A673 (cell line): ENCODE data around the gene MYO1D. TPM values are rescaled to one million over a fixed set of nuclear protein-coding genes. Genes with fewer than 3 reads are reported as not detected.
A peak's percentile ranks its signal among the peaks of the same experiment; 100 is the strongest.

Experiments used
- BruUV-seq: library from RNA; stranded (reverse); fragments of 400-500 nt; replicated peaks from 2 replicates; lab custom pipeline; 2021; lab: Mats Ljungman, UMichigan
- CTCF ChIA-PET: fragments of 300-600 bp; sonication (Branson Sonifier 250); formaldehyde crosslinking; loops from one replicate; lab custom pipeline; 2022; ENCODE audit warnings: antibody characterized with exemption; lab: Charles Lee
- POLR2A ChIA-PET: fragments of 300-600 bp; sonication (Branson Sonifier 250); formaldehyde crosslinking; loops from one replicate; lab custom pipeline; 2022; ENCODE audit warnings: antibody characterized with exemption; ENCODE audit not compliant: low non-redundant PET; lab: Charles Lee
- DNase-seq: peaks from one replicate; pipeline ENCODE4 v3.0.0-alpha.2; 2015; ENCODE audit warnings: low spot score
- H3K27ac ChIP-seq: fragments of 200-600 bp; sonication (generic); 2 replicates; pipeline ENCODE4 v1.5.1; 2016; ENCODE audit warnings: mixed run types, low read depth, mild to moderate bottlenecking, mixed read lengths, antibody characterized with exemption, low read length; ENCODE audit not compliant: poor library complexity, severe bottlenecking
- H3K27me3 ChIP-seq: fragments of 200-600 bp; sonication (generic); replicated peaks from 2 replicates; pipeline ENCODE4 v1.6.1; 2017; ENCODE audit warnings: mixed run types, low read depth, mild to moderate bottlenecking, mixed read lengths, antibody characterized with exemption, low read length; ENCODE audit not compliant: insufficient read depth, poor library complexity
- H3K36me3 ChIP-seq: fragments of 200-600 bp; sonication (generic); 2 replicates; pipeline ENCODE4 v1.6.1; 2016; ENCODE audit warnings: mixed run types, mild to moderate bottlenecking, mixed read lengths, antibody characterized with exemption, low read length; ENCODE audit not compliant: insufficient read depth, poor library complexity, severe bottlenecking
- H3K4me1 ChIP-seq: fragments of 200-600 bp; sonication (generic); 2 replicates; pipeline ENCODE4 v1.6.1; 2017; ENCODE audit warnings: mixed run types, mild to moderate bottlenecking, mixed read lengths, antibody characterized with exemption, low read length; ENCODE audit not compliant: insufficient read depth, poor library complexity, severe bottlenecking
- H3K4me3 ChIP-seq: fragments of 200-600 bp; sonication (generic); 2 replicates; pipeline ENCODE4 v1.5.1; 2016; ENCODE audit warnings: low read depth, mixed run types, mild to moderate bottlenecking, mixed read lengths, low read length; ENCODE audit not compliant: poor library complexity, severe bottlenecking
- H3K9me3 ChIP-seq: fragments of 200-600 bp; sonication (generic); 2 replicates; pipeline ENCODE4 v1.6.1; 2016; ENCODE audit warnings: mixed run types, low read depth, mild to moderate bottlenecking, mixed read lengths, antibody characterized with exemption, low read length; ENCODE audit not compliant: poor library complexity, severe bottlenecking
- EZH2 ChIP-seq: fragments of 200-600 bp; sonication (generic); IDR thresholded peaks from 2 replicates; pipeline ENCODE4 v1.6.1; 2017; ENCODE audit warnings: borderline replicate concordance, low read depth, mild to moderate bottlenecking, mixed read lengths, antibody characterized with exemption, low read length; ENCODE audit not compliant: poor library complexity, severe bottlenecking
- intact Hi-C: fragments of 100-400 bp; cut with micrococcal nuclease; formaldehyde crosslinking; loops from one replicate; pipeline ENCODE4 v1.10.0; 2022; ENCODE audit not compliant: unreplicated experiment
- total RNA-seq: library from RNA; stranded (reverse); gene quantifications from 2 replicates; pipeline ENCODE4 v1.2.3, GENCODE V29; 2021
- TF ChIP-seq, protein P1 (sequence below): fragments of 300-800, 200-600 bp; sonication (generic); conservative IDR thresholded peaks from 2 replicates; pipeline ENCODE4 v1.5.1; 2017; ENCODE audit warnings: low read depth, mild to moderate bottlenecking, antibody characterized with exemption, low read length, moderate library complexity, mixed read lengths

The MYO1D gene
- total RNA-seq, 1 experiment from 2014 or later, result 10.4 TPM

DNA sequence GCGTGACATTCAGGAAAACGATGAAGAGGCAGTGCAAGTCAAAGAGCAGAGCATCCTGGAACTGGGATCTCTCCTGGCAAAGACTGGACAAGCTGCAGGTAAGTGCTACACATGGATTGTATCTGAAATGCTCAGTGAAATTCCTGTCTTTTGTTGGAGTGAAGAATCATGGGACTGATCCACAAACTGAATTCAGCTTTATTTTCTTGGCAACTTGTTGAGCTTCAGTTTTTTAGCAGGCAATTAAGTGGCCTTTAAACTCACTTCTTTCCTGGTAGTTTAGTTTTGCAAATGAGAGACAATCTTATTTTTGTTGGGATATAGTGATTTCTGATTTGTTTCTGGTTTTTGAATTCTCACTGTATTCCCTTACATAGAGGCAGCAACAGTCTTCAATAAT, 430.0 kb downstream of the MYO1D start:
- POLR2A ChIA-PET, result no interaction called here
- BruUV-seq, result no TSS peak
- no peak for DNase-seq
- Histone ChIP-seq H3K4me1 (peaks cover 11% of the 10 kb centered on the region), H3K36me3 (peaks cover 32% of the 10 kb centered on the region), H3K27me3 (no peaks in the 10 kb centered on the region), H3K9me3 (no peaks in the 10 kb centered on the region), H3K27ac (no peak overlapping the region), H3K4me3 (peak overlapping the region; percentile 87)
- CTCF ChIA-PET, result no interaction called here
- TF ChIP-seq, protein P1, sequence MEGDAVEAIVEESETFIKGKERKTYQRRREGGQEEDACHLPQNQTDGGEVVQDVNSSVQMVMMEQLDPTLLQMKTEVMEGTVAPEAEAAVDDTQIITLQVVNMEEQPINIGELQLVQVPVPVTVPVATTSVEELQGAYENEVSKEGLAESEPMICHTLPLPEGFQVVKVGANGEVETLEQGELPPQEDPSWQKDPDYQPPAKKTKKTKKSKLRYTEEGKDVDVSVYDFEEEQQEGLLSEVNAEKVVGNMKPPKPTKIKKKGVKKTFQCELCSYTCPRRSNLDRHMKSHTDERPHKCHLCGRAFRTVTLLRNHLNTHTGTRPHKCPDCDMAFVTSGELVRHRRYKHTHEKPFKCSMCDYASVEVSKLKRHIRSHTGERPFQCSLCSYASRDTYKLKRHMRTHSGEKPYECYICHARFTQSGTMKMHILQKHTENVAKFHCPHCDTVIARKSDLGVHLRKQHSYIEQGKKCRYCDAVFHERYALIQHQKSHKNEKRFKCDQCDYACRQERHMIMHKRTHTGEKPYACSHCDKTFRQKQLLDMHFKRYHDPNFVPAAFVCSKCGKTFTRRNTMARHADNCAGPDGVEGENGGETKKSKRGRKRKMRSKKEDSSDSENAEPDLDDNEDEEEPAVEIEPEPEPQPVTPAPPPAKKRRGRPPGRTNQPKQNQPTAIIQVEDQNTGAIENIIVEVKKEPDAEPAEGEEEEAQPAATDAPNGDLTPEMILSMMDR, result no peak
- TF ChIP-seq EZH2, result no peak
- intact Hi-C loops, result loop anchor here (10.0 kb wide), 1 partner anchor 92 kb away; the partner anchor contains the start of gene ZNF207

DNA sequence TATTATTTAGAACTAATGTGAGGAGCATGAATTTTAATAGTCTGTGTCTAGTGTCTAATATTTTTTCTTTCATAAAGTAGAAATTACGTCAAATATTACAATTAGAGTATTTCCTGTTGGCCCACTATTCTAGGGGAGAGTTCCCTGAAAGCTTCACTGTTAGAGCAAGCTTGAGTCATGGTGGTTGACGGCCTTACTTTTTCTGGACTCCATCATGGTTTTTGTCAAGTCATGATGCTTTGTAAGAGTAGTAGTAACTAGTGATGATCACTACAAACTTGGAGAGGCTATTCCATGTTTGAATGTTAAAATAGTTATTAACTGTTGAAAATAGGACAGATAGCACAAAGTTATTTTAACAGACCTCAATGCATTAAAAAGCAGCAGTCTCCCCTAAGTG, 431.0 kb downstream of the MYO1D start:
- CTCF ChIA-PET, result no interaction called here
- TF ChIP-seq, protein P1, result no peak
- no peak for TF ChIP-seq EZH2
- POLR2A ChIA-PET, result no interaction called here
- H3K4me1 ChIP-seq, result peaks cover 11% of the 10 kb centered on the region
- H3K27me3 ChIP-seq, result no peaks in the 10 kb centered on the region
- intact Hi-C loops, result loop anchor here (10.0 kb wide), 1 partner anchor 91 kb away; the partner anchor contains the start of gene ZNF207
- H3K27ac ChIP-seq, result no peak overlapping the region
- peak overlapping the region; percentile 87 for H3K4me3 ChIP-seq
- H3K36me3 ChIP-seq, result peaks cover 25% of the 10 kb centered on the region
- no peaks in the 10 kb centered on the region for H3K9me3 ChIP-seq
- DNase-seq, result peak; percentile 1
- no TSS peak for BruUV-seq

DNA sequence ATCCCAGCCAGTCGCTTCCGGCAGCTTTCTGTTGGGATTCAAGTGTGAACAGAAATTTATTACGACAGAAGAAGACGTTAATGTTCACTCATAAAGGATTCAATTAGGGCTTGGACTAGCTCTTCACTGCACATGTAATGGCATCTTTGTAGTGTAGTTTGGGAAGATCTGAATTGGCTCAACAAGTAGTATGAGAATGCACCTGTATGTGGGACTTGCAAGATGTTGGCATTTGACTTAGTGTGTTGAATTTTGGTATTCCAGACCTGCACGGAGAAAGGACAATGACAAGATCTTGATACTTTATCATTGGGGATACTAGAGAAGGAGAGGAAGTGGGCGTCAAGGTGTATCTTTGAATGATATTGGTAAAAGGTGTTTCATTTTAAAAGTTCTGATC, 431.4 kb downstream of the MYO1D start:
- ChIA-PET CTCF (no interaction called here), POLR2A (interaction anchor here (0.7 kb wide), 1 partner anchor 68 kb away, joined by 4 read pairs; no protein-coding TSS in a partner anchor)
- no peaks in the 10 kb centered on the region for H3K9me3 ChIP-seq
- H3K4me3 ChIP-seq, result peak overlapping the region; percentile 87
- no peak for DNase-seq
- TF ChIP-seq EZH2, result no peak
- TF ChIP-seq, protein P1, result no peak
- BruUV-seq, result TSS peak; percentile 58
- peaks cover 20% of the 10 kb centered on the region for H3K36me3 ChIP-seq
- peaks cover 11% of the 10 kb centered on the region for H3K4me1 ChIP-seq
- peak overlapping the region; percentile 94 for H3K27ac ChIP-seq
- no peaks in the 10 kb centered on the region for H3K27me3 ChIP-seq
- intact Hi-C loops, result loop anchor here (10.0 kb wide), 1 partner anchor 91 kb away; the partner anchor contains the start of gene ZNF207
